Activated CD8-positive, alpha-beta T cell treated with anti-CD3 and anti-CD28 coated beads for 36 hours (primary cell): Measurements from ENCODE around the gene SPNS2. TPM values are rescaled to one million over a fixed set of nuclear protein-coding genes. Genes with fewer than 3 reads are reported as not detected.
A peak's percentile ranks its signal among the peaks of the same experiment; 100 is the strongest.

Source experiments
- ATAC-seq: fragments of 200-7000 bp; cut with Tn5 transposase; one replicate; pipeline ENCODE4 v1.10.0; 2021; ENCODE audit warnings: mild to moderate bottlenecking, moderate library complexity
- CTCF ChIA-PET: fragments of 350-600 bp; sonication (Branson Sonifier 250); formaldehyde crosslinking; loops from one replicate; lab custom pipeline; 2021; ENCODE audit warnings: antibody characterized with exemption; lab: Charles Lee
- POLR2A ChIA-PET: fragments of 350-600 bp; sonication (Branson Sonifier 250); formaldehyde crosslinking; loops from one replicate; lab custom pipeline; 2021; ENCODE audit warnings: antibody characterized with exemption; lab: Charles Lee
- DNase-seq: peaks from one replicate; pipeline ENCODE4 v3.0.0-alpha.2; 2020
- H3K27ac Mint-ChIP-seq: one replicate; pipeline ENCODE4 v1.8.0; 2021; ENCODE audit warnings: mild to moderate bottlenecking, mixed read lengths
- H3K27me3 Mint-ChIP-seq: one replicate; pipeline ENCODE4 v1.8.0; 2021; ENCODE audit warnings: mixed read lengths
- H3K36me3 Mint-ChIP-seq: one replicate; pipeline ENCODE4 v1.8.0; 2021; ENCODE audit warnings: low read depth, mixed read lengths
- H3K4me1 Mint-ChIP-seq: one replicate; pipeline ENCODE4 v1.8.0; 2021; ENCODE audit warnings: low read depth, mixed read lengths
- H3K4me3 Mint-ChIP-seq: one replicate; pipeline ENCODE4 v1.8.0; 2021; ENCODE audit warnings: mild to moderate bottlenecking, moderate library complexity, mixed read lengths
- H3K9me3 Mint-ChIP-seq: one replicate; pipeline ENCODE4 v1.8.0; 2021; ENCODE audit warnings: mixed read lengths
- CTCF ChIP-seq: fragments of 200-600 bp; IDR thresholded peaks from one replicate; pipeline ENCODE4 v1.8.0; 2022; ENCODE audit warnings: antibody characterized with exemption, mild to moderate bottlenecking
- intact Hi-C: fragments of 100-400 bp; cut with micrococcal nuclease; formaldehyde crosslinking; loops from one replicate; pipeline ENCODE4 v1.10.0; 2022
- total RNA-seq, 2 experiments: library from RNA; stranded (reverse); gene quantifications; one replicate each; pipeline ENCODE4 v1.2.3, GENCODE V29; 2021

Gene SPNS2
- total RNA-seq, 2 experiments from 2014 or later = 0.95 to 1.2 TPM

GRCh38 chr17:4490109-4490591, 8.5 kb upstream of the SPNS2 start:
- no peaks in the 10 kb centered on the region for H3K9me3 Mint-ChIP-seq
- no peak for DNase-seq
- H3K4me3 Mint-ChIP-seq = no peak overlapping the region
- H3K27ac Mint-ChIP-seq = no peak overlapping the region
- intact Hi-C loops = no loop called here
- TF ChIP-seq CTCF = no peak
- H3K36me3 Mint-ChIP-seq = peaks cover under 1% of the 10 kb centered on the region
- CTCF ChIA-PET = interaction anchor here (1.6 kb wide), 1 partner anchor 9 kb away, joined by 3 read pairs; the partner anchor contains the start of gene SPNS2
- ATAC-seq = no peak
- POLR2A ChIA-PET = interaction anchor here (0.8 kb wide), 1 partner anchor 9 kb away, joined by 3 read pairs; no protein-coding TSS in a partner anchor
- no peaks in the 10 kb centered on the region for H3K27me3 Mint-ChIP-seq
- H3K4me1 Mint-ChIP-seq = peaks cover 27% of the 10 kb centered on the region

DNA sequence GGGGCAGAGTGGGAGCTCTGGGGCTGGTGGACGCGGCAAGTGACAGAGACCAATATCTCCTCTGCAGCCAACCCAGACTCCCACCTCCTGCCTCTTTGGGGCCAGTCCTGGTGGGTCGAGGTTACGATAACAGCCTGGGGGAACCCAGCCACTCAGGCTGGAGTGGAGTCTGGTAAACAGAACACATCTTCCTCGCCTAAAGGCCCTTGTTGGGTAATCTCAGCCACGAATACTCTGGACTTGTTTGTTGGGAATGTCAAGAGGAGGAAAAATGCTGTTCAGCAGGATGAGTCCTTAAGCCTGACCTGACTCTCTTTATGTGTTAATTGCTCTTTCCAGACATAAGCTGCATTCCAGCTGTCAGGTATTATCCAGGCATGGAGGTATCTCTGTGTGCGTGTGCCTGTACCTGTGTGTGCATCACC, 8.0 kb upstream of the SPNS2 start:
- POLR2A ChIA-PET = no interaction called here
- intact Hi-C loops = no loop called here
- no peak for DNase-seq
- no peak overlapping the region for H3K27ac Mint-ChIP-seq
- no peaks in the 10 kb centered on the region for H3K36me3 Mint-ChIP-seq
- no peaks in the 10 kb centered on the region for H3K27me3 Mint-ChIP-seq
- ATAC-seq = no peak
- TF ChIP-seq CTCF = no peak
- no peak overlapping the region for H3K4me3 Mint-ChIP-seq
- peaks cover 24% of the 10 kb centered on the region for H3K4me1 Mint-ChIP-seq
- CTCF ChIA-PET = no interaction called here
- no peaks in the 10 kb centered on the region for H3K9me3 Mint-ChIP-seq

DNA sequence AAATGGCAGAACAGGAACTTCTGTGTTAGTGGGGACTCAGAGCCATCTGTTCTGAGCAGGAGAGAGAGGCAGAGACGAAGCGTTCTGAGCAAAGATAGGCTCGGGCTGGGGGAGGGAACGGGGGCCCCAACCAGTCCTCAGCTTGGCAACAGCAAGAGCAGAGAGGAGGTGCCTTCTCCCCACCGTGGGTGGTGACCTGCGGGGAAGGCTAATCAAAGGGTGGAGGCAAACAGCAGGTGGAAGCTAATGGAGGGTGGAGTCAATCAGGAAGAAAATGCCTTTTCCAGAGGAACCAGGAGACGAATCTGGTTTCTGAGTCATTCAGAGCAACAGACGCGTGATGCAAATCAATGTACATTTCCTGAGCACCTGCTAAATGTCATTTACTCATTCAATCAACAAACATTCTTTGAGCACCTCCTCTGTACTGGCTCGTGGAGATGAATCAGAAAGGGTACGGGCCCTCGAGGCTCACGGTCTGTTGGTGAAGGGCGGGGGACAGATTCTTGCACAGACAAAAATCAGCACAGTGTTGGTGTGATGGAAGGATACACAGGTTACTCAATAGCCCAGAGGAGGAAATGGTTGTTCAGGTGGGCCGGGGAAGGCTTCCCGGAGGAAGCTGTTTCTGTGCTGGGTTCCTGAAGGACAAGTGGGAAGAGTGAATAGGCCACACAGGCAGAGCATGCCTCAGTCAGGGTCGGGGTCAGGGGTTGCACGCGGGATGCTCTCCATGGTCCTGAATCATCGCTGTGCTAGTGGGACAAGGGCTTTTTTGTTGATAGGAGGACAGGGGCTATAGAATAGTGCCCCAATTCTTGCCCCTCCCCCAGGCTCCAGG, 5.7 kb upstream of the SPNS2 start:
- Mint-ChIP-seq H3K27me3 (no peaks in the 10 kb centered on the region), H3K9me3 (no peaks in the 10 kb centered on the region), H3K4me3 (no peak overlapping the region), H3K27ac (no peak overlapping the region), H3K4me1 (peaks cover 13% of the 10 kb centered on the region), H3K36me3 (no peaks in the 10 kb centered on the region)
- POLR2A ChIA-PET = interaction anchor here (0.6 to 1.6 kb wide), 4 partner anchors 8 to 320 kb away, joined by 3 to 4 read pairs (median 4); no protein-coding TSS in a partner anchor
- intact Hi-C loops = no loop called here
- DNase-seq = peak; percentile 37
- TF ChIP-seq CTCF = no peak
- ATAC-seq = peak; percentile 58
- CTCF ChIA-PET = interaction anchor here (1.3 kb wide), 1 partner anchor 17 kb away, joined by 3 read pairs; no protein-coding TSS in a partner anchor

GRCh38 chr17:4497101-4497824, 1.4 kb upstream of the SPNS2 start:
- intact Hi-C loops = no loop called here
- ATAC-seq (no peak), DNase-seq (no peak)
- ChIA-PET POLR2A (interaction anchor here (1.5 kb wide), 1 partner anchor 16 kb away, joined by 3 read pairs; no protein-coding TSS in a partner anchor), CTCF (no interaction called here)
- H3K27me3 Mint-ChIP-seq = peaks cover 23% of the 10 kb centered on the region
- H3K27ac Mint-ChIP-seq = no peak overlapping the region
- peaks cover 29% of the 10 kb centered on the region for H3K4me1 Mint-ChIP-seq
- H3K4me3 Mint-ChIP-seq = no peak overlapping the region
- no peaks in the 10 kb centered on the region for H3K9me3 Mint-ChIP-seq
- TF ChIP-seq CTCF = no peak
- H3K36me3 Mint-ChIP-seq = no peaks in the 10 kb centered on the region
